ENCODE measurements around the gene PISD.
"Not testable (repeated sequence)": the region's sequence is repeated elsewhere in the genome, so short reads cannot be mapped to it uniquely, and the experiment has no call there.

Gene PISD

DNA sequence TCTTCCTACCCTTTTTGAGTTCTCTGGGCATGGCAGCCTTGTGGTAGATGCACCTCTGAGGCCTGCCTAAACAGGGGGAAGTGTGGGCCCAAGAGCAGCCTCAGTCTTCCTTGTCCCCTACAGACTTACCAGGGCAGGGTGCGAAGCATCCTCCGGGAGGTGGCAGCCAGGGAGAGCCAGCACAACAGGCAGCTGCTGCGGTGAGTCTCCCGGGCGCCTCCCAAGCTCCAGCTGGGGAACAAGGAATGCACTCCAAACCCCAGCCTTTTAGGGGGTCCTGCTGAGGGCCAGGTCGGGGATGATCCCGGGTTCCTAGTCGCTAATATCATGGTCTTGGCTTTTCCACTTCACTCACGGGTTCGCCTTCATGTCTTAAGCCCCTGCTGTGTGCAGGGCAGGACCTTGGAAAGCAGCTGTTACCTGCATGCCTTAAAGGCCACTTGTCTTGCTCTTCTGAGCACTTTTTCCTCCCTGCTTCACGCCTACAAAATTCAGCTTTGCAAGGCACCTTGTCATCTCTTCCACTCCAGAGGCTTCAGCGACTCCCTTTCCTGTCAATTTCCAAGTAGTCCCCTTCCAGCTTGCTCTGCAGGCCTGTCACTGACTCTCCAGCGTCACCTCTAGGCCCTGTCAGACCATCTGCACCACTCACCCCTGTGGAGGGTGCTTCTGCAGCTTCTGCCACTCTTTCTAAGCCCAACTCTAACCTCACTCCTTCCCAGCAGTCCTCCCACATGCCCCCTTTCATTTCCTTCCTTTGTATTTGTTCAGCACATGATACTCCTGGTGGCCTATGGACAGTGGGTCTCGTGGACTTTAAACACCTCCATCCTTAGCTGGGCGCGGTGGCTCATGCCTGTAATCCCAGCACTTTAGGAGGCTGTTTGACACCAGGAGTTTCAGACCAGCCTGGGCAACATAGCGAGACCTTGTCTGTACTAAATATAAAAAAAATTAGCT lies 57.0 kb downstream of the PISD start:
- peak; percentile 4 to 29 for DNase-seq

DNA sequence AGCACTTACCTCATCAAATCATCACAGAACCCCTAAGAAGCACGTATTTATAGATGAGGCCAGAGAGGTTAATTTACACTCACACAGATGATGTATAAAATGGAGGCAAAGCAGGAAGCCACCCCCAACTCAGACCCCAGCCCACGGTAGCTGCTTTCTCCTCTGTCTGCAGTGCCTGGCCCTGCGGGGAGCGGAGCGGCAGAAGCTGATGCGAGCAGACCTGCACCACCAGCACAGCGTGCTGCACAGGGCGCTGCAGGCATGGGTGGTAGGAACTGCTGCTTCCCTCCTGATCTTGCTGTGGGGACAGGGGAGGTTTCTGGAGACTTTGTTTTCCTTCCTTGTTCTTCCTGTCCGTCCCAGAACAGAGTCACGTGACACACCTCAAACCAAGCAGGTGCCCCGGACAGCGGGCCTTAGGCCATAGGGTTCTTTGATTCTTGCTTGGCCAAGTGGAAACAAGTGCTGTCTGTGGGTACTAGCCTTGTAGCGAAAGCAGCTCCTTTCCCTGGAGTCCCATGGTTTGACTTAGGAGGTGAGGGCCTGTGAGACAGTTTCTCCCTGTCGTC lies 57.8 kb downstream of the PISD start:
- DNase-seq: no peak

DNA sequence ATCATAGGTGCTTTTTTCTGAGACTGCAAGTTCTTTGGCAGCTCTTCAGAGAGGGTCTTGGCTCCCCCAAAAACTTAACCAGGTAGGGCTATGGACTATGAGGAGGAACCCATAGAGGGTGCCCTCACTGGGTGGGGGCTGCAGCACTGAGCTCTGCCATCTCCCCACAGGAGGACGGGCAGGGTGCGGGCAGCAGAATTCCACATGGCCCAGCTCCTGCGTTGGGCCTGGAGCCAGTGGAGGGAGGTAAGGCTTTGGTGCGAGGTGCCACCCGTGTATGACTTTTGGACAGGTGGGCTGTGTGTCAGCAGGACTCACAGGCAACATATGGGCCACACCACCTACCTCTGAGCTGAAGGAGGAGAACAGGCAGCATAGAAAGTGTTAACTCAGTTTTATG lies 58.4 kb downstream of the PISD start:
- no peak for DNase-seq

DNA sequence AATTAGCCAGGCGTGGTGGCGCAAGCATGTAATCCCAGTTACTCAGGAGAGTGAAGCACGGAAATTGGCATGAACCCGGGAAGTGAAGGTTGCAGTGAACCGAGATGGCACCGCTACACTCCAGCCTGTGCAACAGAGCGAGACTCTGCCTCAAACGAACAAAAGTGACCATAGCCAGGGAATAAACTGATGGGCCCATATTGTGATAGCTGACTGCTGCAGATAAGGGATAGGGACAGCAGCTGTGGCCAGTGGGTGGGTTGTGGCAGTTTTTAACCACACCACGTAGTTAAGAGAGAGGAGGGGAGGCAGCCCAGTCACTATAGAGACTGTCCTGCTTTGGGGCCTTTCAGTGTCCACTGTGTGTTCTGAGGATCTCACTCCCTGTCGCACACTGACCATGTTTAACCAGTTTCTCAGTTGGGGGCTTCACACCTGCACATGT lies 58.9 kb downstream of the PISD start:
- DNase-seq: no peak

DNA sequence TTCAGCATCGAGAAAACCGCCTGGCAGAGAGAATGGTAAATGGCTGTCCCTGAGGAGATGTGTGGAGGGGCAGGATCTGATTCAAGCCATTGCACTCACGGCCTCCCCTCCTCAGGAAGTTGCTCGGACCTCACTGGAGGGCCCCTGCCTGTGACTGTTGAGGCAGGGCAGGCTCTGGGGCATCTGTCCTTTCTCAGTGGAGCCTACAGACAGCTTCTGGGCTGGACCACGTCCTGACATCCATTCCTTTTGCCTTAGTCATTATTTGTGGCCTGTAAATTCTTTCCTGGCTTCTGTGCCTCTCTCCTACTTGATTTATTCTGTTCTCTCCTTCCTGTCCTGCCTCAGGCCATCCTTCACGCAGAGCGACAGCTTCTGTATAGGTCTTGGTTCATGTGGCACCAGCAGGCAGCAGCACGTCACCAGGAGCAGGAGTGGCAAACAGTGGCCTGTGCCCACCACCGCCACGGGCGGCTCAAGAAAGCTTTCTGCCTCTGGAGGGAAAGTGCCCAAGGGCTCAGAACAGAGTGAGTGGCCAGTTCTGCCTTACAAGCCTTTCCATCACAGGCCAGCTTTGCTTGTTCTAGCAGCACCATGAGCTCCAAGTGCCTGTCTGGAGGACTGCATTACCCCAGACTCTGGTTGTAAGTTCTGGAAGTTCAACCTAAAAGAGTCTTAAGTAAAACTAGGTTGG lies 59.6 kb downstream of the PISD start:
- DNase-seq: no peak

- DNase-seq: no peak
Measured at GRCh38 chr22:31595271-31595670, 66.7 kb downstream of the PISD start.

GRCh38 chr22:31590161-31590560 lies 71.9 kb downstream of the PISD start:
- DNase-seq: not testable (repeated sequence)

DNA sequence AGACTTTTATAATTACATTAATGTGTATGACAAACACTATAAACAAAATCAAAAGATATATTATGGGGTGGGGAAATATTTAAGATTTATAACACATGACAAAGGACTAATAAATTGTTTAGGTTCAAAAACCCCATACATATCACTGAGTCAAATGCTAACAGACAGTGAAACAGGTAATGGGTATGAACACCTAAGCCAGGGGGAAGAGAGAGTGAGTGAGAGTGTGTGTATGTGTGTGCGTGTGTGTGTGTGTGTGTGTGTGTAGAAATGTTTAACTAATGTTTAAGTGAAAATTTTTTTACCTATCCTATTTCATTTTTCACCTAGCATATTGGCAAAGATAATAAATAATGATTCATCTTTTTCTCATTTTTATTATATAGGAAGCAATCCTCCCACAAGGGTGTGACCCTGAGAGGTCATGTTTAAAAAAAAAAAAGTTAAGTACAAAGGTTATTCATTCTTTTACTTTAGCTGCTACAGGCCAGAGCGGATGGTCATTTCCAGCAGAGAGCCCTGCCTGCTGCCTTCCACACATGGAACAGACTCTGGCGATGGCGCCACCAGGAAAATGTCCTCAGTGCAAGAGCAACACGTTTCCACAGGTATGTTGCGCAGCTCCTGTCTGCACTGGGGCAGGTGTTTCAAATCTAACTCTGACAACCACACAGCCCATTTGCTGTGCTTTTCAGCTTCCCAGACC lies 72.9 kb downstream of the PISD start:
- no peak for DNase-seq

GRCh38 chr22:31586137-31586920 lies 75.7 kb downstream of the PISD start:
- DNase-seq: no peak

DNA sequence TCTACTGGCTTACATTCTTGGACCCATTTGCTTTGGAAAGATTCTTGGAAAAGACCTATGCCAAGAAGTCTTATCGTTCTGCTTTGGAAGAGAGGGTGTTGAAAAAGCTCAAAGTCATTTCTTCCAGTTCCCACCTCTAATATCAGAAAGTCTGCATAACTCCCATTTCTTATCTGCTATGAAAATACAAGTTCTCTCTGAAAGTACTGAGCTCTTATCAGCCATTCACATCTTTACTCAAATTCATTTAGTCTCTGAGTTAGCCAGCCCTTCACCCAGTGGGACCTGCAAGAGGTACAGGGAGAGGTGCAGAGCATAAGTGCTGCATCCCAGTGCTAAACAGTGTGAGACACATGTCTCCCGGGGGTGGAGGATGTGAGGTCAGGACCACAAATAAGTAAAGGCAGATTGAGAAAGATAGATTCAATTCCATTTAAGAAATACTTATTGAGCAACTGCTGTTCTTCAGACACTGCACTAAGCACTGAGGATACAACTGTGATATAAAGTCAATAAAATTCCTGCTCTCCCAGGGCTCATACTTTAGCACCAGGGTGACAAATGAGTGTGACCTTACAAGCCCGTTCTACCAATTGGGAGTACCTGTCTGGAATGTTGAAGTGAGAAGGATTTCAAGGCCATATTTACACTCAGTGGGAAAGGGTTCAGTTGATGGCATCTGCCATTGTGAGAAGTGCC lies 76.7 kb downstream of the PISD start:
- DNase-seq: no peak

DNA sequence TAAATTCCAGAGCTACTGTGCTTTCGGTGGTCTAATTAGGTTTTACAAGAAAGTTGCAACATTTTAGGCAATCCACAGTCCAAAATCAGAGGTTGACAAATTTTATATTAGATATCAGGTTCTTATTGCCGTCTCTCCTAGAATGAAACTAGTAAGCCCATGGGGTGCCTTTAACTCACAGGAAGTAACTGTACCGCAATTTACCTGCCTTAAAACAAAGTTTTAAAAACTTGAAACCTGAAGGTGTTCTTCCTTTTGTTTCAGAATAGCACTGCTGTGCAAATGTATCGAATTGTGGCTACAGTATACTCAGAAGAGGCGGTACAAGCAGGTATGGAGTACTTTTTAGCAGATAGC lies 77.2 kb downstream of the PISD start:
- DNase-seq: no peak

GRCh38 chr22:31583861-31584485 lies 78.0 kb downstream of the PISD start:
- DNase-seq: no peak

DNA sequence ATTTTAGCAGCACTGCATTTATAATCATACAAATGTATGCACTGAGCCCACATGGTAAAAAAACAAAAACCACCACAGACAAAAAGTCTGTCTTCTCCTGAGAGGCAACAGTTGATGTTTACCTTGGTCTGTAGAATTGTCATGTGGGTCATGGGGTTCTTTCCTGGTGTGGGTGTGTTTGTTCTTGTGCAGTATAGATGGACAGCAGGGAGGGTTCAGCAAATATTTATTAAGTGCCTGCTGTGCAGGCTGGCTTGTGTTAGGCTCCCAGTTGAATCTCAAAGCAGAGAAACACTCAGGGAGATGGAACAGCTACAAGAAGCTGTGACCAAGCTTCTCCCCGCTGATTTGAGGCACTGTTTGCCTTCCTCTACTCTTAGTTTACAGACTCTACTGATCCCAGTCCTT lies 82.2 kb downstream of the PISD start:
- DNase-seq: no peak

- no peak for DNase-seq
Measured at GRCh38 chr22:31578171-31578570, 83.8 kb downstream of the PISD start.

DNA sequence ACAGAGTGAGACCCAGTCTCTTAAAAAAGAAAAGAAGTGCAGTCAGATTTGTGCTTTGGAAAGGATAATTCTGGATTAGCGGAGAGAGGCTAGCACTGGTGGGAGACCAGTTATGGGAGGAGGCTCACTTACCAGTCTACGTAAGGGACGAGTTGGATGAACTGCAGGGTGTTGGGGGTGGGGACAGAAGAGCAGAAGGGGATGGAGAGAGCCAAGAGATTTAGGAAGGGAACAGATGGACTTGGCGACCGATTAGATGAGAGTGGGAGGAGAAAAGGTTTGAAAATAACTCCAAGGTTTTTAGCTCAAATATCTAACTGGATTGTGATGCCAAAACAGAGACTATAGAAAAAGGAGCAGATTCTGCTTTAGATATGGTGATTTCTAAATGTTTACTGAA lies 84.3 kb downstream of the PISD start:
- no peak for DNase-seq

- no peak for DNase-seq
Measured at GRCh38 chr22:31575190-31575589, 86.8 kb downstream of the PISD start.

DNA sequence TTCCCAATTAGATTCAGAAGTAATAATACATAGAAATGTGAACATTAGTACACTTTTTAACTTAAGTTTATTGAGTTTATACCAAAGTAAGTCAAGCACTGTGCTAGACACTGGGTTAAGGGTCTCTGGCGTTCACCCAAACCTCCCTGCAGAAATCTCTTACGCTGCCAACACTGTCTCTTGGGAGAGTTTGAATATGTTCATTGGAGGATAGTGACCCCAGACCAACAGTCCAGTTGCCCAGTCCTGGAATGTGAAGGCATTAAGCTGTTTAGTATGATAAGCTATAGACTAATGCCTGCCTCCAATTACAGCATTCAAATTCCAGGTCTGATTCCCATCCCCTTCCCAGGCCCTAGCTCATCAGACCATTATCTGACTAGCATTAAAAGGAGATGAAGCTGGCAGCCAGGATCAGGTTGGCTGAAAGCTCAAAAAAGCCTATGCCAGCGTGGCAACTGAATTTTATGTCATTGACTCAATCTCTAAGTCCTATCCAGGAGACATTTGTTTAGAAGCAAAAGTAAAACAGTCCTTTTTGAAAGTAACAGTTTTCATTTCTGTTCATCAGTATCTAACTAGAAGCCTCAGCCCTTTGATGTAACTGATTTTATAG lies 87.9 kb downstream of the PISD start:
- no peak for DNase-seq

GRCh38 chr22:31572939-31573338 lies 89.1 kb downstream of the PISD start:
- DNase-seq: no peak

- no peak for DNase-seq
Measured at GRCh38 chr22:31569126-31569525, 92.9 kb downstream of the PISD start.

Measured in Kasumi-1 (cell line).